Activated naive CD8-positive, alpha-beta T cell treated with anti-CD3 and anti-CD28 coated beads, Interleukin-2, amount 10 ng/mL, durations not matched to agents 7 days and 5 days (primary cell): Measurements from ENCODE around the gene AMIGO2. TPM values are rescaled to one million over a fixed set of nuclear protein-coding genes. Genes with fewer than 3 reads are reported as not detected.
A peak's percentile ranks its signal among the peaks of the same experiment; 100 is the strongest.
"Not testable (repeated sequence)": the region's sequence is repeated elsewhere in the genome, so short reads cannot be mapped to it uniquely, and the experiment has no call there.

Source experiments
- ATAC-seq: fragments of 150-1000 bp; cut with Tn5 transposase; one replicate; pipeline ENCODE4 v1.10.0; 2021; ENCODE audit warnings: low read depth, moderate library complexity
- POLR2A ChIA-PET: fragments of 350-600 bp; sonication (Branson Sonifier 250); formaldehyde crosslinking; loops from one replicate; lab custom pipeline; 2021; ENCODE audit warnings: antibody characterized with exemption; lab: Charles Lee
- DNase-seq: peaks from one replicate; pipeline ENCODE4 v3.0.0; 2021
- H3K27ac Mint-ChIP-seq: one replicate; pipeline ENCODE4 v1.8.0; 2022; ENCODE audit warnings: mild to moderate bottlenecking, mixed read lengths
- H3K27me3 Mint-ChIP-seq: one replicate; pipeline ENCODE4 v1.8.0; 2022; ENCODE audit warnings: mild to moderate bottlenecking, moderate library complexity, mixed read lengths
- H3K36me3 Mint-ChIP-seq: one replicate; pipeline ENCODE4 v1.8.0; 2021; ENCODE audit warnings: mild to moderate bottlenecking, mixed read lengths
- H3K4me1 Mint-ChIP-seq: one replicate; pipeline ENCODE4 v1.8.0; 2021; ENCODE audit warnings: mixed read lengths
- H3K4me3 Mint-ChIP-seq: one replicate; pipeline ENCODE4 v1.8.0; 2022; ENCODE audit warnings: mild to moderate bottlenecking, moderate library complexity, mixed read lengths
- H3K9me3 Mint-ChIP-seq: one replicate; pipeline ENCODE4 v1.8.0; 2021; ENCODE audit warnings: mixed read lengths
- total RNA-seq, 2 experiments: library from RNA; stranded (reverse); gene quantifications; one replicate each; pipeline ENCODE4 v1.2.3, GENCODE V29; 2021

The AMIGO2 gene
- total RNA-seq, 2 experiments from 2014 or later: 20.2 to 20.5 TPM

GRCh38 chr12:47077206-47078085 is 2.3 kb downstream of the AMIGO2 start:
- peaks cover 9% of the 10 kb centered on the region for H3K36me3 Mint-ChIP-seq
- H3K27me3 Mint-ChIP-seq: no peaks in the 10 kb centered on the region
- peak overlapping the region; percentile 96 for H3K4me3 Mint-ChIP-seq
- ATAC-seq (no peak), DNase-seq (no peak)
- POLR2A ChIA-PET: interaction anchor here (3.1 to 9.1 kb wide), 3 partner anchors 115 to 319 kb away, joined by 24 to 258 read pairs (median 57); no protein-coding TSS in a partner anchor
- peaks cover 32% of the 10 kb centered on the region for H3K4me1 Mint-ChIP-seq
- H3K9me3 Mint-ChIP-seq: no peaks in the 10 kb centered on the region
- peak overlapping the region; percentile 18 for H3K27ac Mint-ChIP-seq

GRCh38 chr12:47075192-47076084 is 4.3 kb downstream of the AMIGO2 start:
- Mint-ChIP-seq H3K27me3 (no peaks in the 10 kb centered on the region), H3K4me1 (peaks cover 23% of the 10 kb centered on the region), H3K36me3 (peaks cover 5% of the 10 kb centered on the region), H3K4me3 (no peak overlapping the region), H3K9me3 (no peaks in the 10 kb centered on the region), H3K27ac (no peak overlapping the region)
- POLR2A ChIA-PET: no interaction called here
- ATAC-seq (no peak), DNase-seq (no peak)

- DNase-seq (no peak), ATAC-seq (no peak)
- POLR2A ChIA-PET: no interaction called here
- H3K36me3 Mint-ChIP-seq: peaks cover 3% of the 10 kb centered on the region
- no peak overlapping the region for H3K4me3 Mint-ChIP-seq
- H3K27ac Mint-ChIP-seq: no peak overlapping the region
- peaks cover 23% of the 10 kb centered on the region for H3K4me1 Mint-ChIP-seq
- no peaks in the 10 kb centered on the region for H3K27me3 Mint-ChIP-seq
- H3K9me3 Mint-ChIP-seq: no peaks in the 10 kb centered on the region
Observed at GRCh38 chr12:47074757-47075156, 5.0 kb downstream of the AMIGO2 start.

GRCh38 chr12:47073951-47074350 is 5.8 kb downstream of the AMIGO2 start:
- Mint-ChIP-seq H3K27me3 (no peaks in the 10 kb centered on the region), H3K4me1 (peaks cover 23% of the 10 kb centered on the region), H3K27ac (no peak overlapping the region), H3K9me3 (no peaks in the 10 kb centered on the region), H3K4me3 (no peak overlapping the region), H3K36me3 (peaks cover 3% of the 10 kb centered on the region)
- POLR2A ChIA-PET: interaction anchor here (1.3 kb wide), 1 partner anchor 10 kb away, joined by 3 read pairs; no protein-coding TSS in a partner anchor
- no peak for DNase-seq
- no peak for ATAC-seq

- ATAC-seq (no peak), DNase-seq (no peak)
- Mint-ChIP-seq H3K9me3 (no peaks in the 10 kb centered on the region), H3K36me3 (no peaks in the 10 kb centered on the region), H3K27me3 (no peaks in the 10 kb centered on the region), H3K27ac (no peak overlapping the region), H3K4me3 (no peak overlapping the region), H3K4me1 (peaks cover 7% of the 10 kb centered on the region)
- POLR2A ChIA-PET: interaction anchor here (1.6 to 2.3 kb wide), 2 partner anchors 8 to 123 kb away, joined by 4 to 10 read pairs; partner anchors contain the start of genes AMIGO2 and PCED1B
Observed at GRCh38 chr12:47071241-47071852, 8.4 kb downstream of the AMIGO2 start.

- ATAC-seq (no peak), DNase-seq (no peak)
- Mint-ChIP-seq H3K27ac (no peak overlapping the region), H3K9me3 (no peaks in the 10 kb centered on the region), H3K4me1 (peaks cover 4% of the 10 kb centered on the region), H3K36me3 (no peaks in the 10 kb centered on the region), H3K27me3 (no peaks in the 10 kb centered on the region), H3K4me3 (no peak overlapping the region)
- POLR2A ChIA-PET: interaction anchor here (1.6 to 2.3 kb wide), 2 partner anchors 9 to 124 kb away, joined by 4 to 10 read pairs; partner anchors contain the start of genes AMIGO2 and PCED1B
Observed at GRCh38 chr12:47070310-47070709, 9.4 kb downstream of the AMIGO2 start.

GRCh38 chr12:47068539-47068938 is 11.2 kb downstream of the AMIGO2 start:
- H3K36me3 Mint-ChIP-seq: no peaks in the 10 kb centered on the region
- H3K4me3 Mint-ChIP-seq: no peak overlapping the region
- ATAC-seq: no peak
- POLR2A ChIA-PET: no interaction called here
- no peaks in the 10 kb centered on the region for H3K27me3 Mint-ChIP-seq
- no peak for DNase-seq
- no peak overlapping the region for H3K27ac Mint-ChIP-seq
- no peaks in the 10 kb centered on the region for H3K9me3 Mint-ChIP-seq
- peaks cover 4% of the 10 kb centered on the region for H3K4me1 Mint-ChIP-seq

GRCh38 chr12:47067771-47068431 is 11.9 kb downstream of the AMIGO2 start:
- no peak overlapping the region for H3K27ac Mint-ChIP-seq
- H3K36me3 Mint-ChIP-seq: no peaks in the 10 kb centered on the region
- POLR2A ChIA-PET: interaction anchor here (0.6 kb wide), 1 partner anchor 1017 kb away, joined by 4 read pairs; no protein-coding TSS in a partner anchor
- no peak for ATAC-seq
- H3K4me3 Mint-ChIP-seq: no peak overlapping the region
- H3K4me1 Mint-ChIP-seq: peaks cover 4% of the 10 kb centered on the region
- H3K9me3 Mint-ChIP-seq: no peaks in the 10 kb centered on the region
- no peaks in the 10 kb centered on the region for H3K27me3 Mint-ChIP-seq
- no peak for DNase-seq

- Mint-ChIP-seq H3K27me3 (no peaks in the 10 kb centered on the region), H3K4me3 (no peak overlapping the region), H3K36me3 (no peaks in the 10 kb centered on the region), H3K4me1 (peaks cover 4% of the 10 kb centered on the region), H3K27ac (no peak overlapping the region), H3K9me3 (no peaks in the 10 kb centered on the region)
- DNase-seq (no peak), ATAC-seq (no peak)
- POLR2A ChIA-PET: interaction anchor here (0.6 kb wide), 1 partner anchor 1017 kb away, joined by 4 read pairs; no protein-coding TSS in a partner anchor
Observed at GRCh38 chr12:47067176-47067575, 12.6 kb downstream of the AMIGO2 start.

GRCh38 chr12:47066278-47067025 is 13.3 kb downstream of the AMIGO2 start:
- H3K4me3 Mint-ChIP-seq: no peak overlapping the region
- DNase-seq: no peak
- H3K27me3 Mint-ChIP-seq: no peaks in the 10 kb centered on the region
- H3K9me3 Mint-ChIP-seq: no peaks in the 10 kb centered on the region
- no peaks in the 10 kb centered on the region for H3K36me3 Mint-ChIP-seq
- ATAC-seq: no peak
- H3K4me1 Mint-ChIP-seq: peaks cover 4% of the 10 kb centered on the region
- POLR2A ChIA-PET: no interaction called here
- no peak overlapping the region for H3K27ac Mint-ChIP-seq

GRCh38 chr12:47065546-47065945 is 14.2 kb downstream of the AMIGO2 start:
- Mint-ChIP-seq H3K27ac (no peak overlapping the region), H3K9me3 (no peaks in the 10 kb centered on the region), H3K36me3 (no peaks in the 10 kb centered on the region), H3K27me3 (no peaks in the 10 kb centered on the region), H3K4me3 (no peak overlapping the region), H3K4me1 (peaks cover 2% of the 10 kb centered on the region)
- ATAC-seq: no peak
- POLR2A ChIA-PET: no interaction called here
- no peak for DNase-seq

GRCh38 chr12:47058640-47059039 is 21.1 kb downstream of the AMIGO2 start:
- DNase-seq, H3K27me3 Mint-ChIP-seq, H3K4me1 Mint-ChIP-seq, POLR2A ChIA-PET, ATAC-seq, H3K4me3 Mint-ChIP-seq, H3K27ac Mint-ChIP-seq: not testable (repeated sequence)
- Mint-ChIP-seq H3K9me3 (peaks cover 12% of the 10 kb centered on the region), H3K36me3 (peaks cover 12% of the 10 kb centered on the region)
